ENCODE data around the gene MRPS5.

The MRPS5 gene

DNA sequence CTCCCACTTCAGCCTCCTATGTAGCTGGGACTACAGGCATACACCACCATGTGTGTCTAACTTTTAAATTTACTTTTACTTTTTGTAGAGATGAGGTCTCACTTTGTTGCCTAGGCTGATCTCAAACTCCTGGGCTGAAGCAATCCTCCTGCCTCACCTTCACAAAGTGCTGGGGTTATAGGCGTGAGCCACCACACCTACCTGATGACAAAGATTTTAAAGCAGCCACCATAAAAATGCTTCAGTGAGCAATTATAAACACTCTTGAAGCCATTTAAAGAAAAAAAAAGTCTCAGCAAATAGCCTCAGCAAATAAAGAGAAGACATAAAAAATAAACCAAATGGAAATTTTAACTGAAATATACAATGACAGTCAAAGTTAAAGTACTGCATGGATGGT is 35.6 kb downstream of the MRPS5 start:
- H3K27me3 ChIP-seq (ENCODE audit: insufficient read depth, poor library complexity, severe bottlenecking) = no peaks in the 10 kb centered on the region
- no peak for TF ChIP-seq GABPA (IDR thresholded peaks at IDR 0.05; ENCODE audit: low read depth)
- no peak for TF ChIP-seq POLR2AphosphoS5 (IDR thresholded peaks at IDR 0.05; ENCODE audit: low read depth)
- TF ChIP-seq, protein P1, sequence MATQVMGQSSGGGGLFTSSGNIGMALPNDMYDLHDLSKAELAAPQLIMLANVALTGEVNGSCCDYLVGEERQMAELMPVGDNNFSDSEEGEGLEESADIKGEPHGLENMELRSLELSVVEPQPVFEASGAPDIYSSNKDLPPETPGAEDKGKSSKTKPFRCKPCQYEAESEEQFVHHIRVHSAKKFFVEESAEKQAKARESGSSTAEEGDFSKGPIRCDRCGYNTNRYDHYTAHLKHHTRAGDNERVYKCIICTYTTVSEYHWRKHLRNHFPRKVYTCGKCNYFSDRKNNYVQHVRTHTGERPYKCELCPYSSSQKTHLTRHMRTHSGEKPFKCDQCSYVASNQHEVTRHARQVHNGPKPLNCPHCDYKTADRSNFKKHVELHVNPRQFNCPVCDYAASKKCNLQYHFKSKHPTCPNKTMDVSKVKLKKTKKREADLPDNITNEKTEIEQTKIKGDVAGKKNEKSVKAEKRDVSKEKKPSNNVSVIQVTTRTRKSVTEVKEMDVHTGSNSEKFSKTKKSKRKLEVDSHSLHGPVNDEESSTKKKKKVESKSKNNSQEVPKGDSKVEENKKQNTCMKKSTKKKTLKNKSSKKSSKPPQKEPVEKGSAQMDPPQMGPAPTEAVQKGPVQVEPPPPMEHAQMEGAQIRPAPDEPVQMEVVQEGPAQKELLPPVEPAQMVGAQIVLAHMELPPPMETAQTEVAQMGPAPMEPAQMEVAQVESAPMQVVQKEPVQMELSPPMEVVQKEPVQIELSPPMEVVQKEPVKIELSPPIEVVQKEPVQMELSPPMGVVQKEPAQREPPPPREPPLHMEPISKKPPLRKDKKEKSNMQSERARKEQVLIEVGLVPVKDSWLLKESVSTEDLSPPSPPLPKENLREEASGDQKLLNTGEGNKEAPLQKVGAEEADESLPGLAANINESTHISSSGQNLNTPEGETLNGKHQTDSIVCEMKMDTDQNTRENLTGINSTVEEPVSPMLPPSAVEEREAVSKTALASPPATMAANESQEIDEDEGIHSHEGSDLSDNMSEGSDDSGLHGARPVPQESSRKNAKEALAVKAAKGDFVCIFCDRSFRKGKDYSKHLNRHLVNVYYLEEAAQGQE (IDR thresholded peaks at IDR 0.05; ENCODE audit: insufficient replicate concordance, low read depth) = no peak
- TF ChIP-seq SPI1 (IDR thresholded peaks at IDR 0.05; ENCODE audit: borderline replicate concordance, low read depth) = no peak
- TF ChIP-seq, protein P2, sequence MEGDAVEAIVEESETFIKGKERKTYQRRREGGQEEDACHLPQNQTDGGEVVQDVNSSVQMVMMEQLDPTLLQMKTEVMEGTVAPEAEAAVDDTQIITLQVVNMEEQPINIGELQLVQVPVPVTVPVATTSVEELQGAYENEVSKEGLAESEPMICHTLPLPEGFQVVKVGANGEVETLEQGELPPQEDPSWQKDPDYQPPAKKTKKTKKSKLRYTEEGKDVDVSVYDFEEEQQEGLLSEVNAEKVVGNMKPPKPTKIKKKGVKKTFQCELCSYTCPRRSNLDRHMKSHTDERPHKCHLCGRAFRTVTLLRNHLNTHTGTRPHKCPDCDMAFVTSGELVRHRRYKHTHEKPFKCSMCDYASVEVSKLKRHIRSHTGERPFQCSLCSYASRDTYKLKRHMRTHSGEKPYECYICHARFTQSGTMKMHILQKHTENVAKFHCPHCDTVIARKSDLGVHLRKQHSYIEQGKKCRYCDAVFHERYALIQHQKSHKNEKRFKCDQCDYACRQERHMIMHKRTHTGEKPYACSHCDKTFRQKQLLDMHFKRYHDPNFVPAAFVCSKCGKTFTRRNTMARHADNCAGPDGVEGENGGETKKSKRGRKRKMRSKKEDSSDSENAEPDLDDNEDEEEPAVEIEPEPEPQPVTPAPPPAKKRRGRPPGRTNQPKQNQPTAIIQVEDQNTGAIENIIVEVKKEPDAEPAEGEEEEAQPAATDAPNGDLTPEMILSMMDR (IDR thresholded peaks at IDR 0.05; ENCODE audit: insufficient read depth, low read length) = no peak
- no peak for DNase-seq (ENCODE audit: low read depth in 1 of 2, low spot score in 1 of 2)
- no peak overlapping the region for H3K4me3 ChIP-seq (replicated peaks; ENCODE audit: insufficient read depth, low read length)
- no peak overlapping the region for H3K27ac ChIP-seq (replicated peaks)

DNA sequence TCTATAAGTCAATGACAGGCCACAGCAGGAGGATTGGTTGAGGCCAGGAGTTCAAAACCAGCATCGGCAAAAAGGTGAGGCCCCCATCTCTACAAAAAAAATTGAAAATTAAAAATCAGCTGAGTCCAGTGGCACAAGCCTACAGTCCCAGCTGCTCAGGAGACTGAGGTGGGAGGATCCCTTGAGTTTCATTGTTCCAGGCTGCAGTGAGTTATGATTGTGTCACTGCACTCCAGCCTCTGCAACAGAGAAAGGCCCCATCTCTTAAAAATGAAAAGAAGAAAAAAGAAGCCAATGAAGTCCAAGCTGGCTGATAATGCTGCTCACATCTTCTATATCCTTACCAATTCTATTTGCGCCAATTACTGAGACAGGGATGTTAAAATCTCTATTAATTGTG is 39.1 kb downstream of the MRPS5 start:
- no peak overlapping the region for H3K27ac ChIP-seq (replicated peaks)
- no peak overlapping the region for H3K4me3 ChIP-seq (replicated peaks; ENCODE audit: insufficient read depth, low read length)
- TF ChIP-seq GABPA (IDR thresholded peaks at IDR 0.05; ENCODE audit: low read depth) (no peak), POLR2AphosphoS5 (IDR thresholded peaks at IDR 0.05; ENCODE audit: low read depth) (no peak)
- TF ChIP-seq, protein P2 (IDR thresholded peaks at IDR 0.05; ENCODE audit: insufficient read depth, low read length) = no peak
- DNase-seq (ENCODE audit: low read depth in 1 of 2, low spot score in 1 of 2) = no peak
- H3K27me3 ChIP-seq (ENCODE audit: insufficient read depth, poor library complexity, severe bottlenecking) = no peaks in the 10 kb centered on the region

DNA sequence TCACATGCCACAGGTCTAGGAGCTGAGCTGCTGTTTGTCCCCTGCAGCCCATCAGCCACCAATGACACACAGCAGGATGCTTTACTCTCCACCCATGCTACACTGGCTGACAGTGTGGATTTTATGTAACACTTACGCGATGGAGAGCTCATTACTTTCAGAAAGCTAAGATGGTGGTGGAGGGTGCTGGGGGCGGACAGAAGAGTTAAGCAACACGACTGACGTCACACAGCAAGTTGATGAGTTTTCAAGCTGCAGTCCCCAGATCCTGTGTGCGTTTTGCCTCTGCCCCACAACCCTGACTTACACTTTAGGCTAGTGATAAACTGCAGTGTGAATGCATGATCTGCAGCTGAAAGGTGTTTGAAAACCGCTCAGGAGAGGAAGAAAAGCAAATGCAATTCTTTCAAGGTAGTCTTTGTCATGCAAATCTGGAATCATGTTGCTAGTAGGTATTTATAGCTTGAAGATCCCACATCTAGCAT is 42.4 kb downstream of the MRPS5 start:
- no peak for DNase-seq (ENCODE audit: low read depth in 1 of 2, low spot score in 1 of 2)
- no peak overlapping the region for H3K27ac ChIP-seq (replicated peaks)
- no peak overlapping the region for H3K4me3 ChIP-seq (replicated peaks; ENCODE audit: insufficient read depth, low read length)
- peaks cover 6% of the 10 kb centered on the region for H3K27me3 ChIP-seq (ENCODE audit: insufficient read depth, poor library complexity, severe bottlenecking)
- TF ChIP-seq POLR2AphosphoS5 (IDR thresholded peaks at IDR 0.05; ENCODE audit: low read depth) (no peak), GABPA (IDR thresholded peaks at IDR 0.05; ENCODE audit: low read depth) (no peak), SPI1 (IDR thresholded peaks at IDR 0.05; ENCODE audit: borderline replicate concordance, low read depth) (no peak)
- TF ChIP-seq, protein P1 (IDR thresholded peaks at IDR 0.05; ENCODE audit: insufficient replicate concordance, low read depth) = no peak
- TF ChIP-seq, protein P2 (IDR thresholded peaks at IDR 0.05; ENCODE audit: insufficient read depth, low read length) = no peak

All from HL-60 (cell line).